Calu3 (cell line): ENCODE measurements around the gene CES2. TPM values are rescaled to one million over a fixed set of nuclear protein-coding genes. Genes with fewer than 3 reads are reported as not detected.

Source experiments
- BruUV-seq: library from RNA; stranded (reverse); fragments of 400-500 nt; replicated peaks from 2 replicates; lab custom pipeline; 2021; lab: Mats Ljungman, UMichigan
- CTCF ChIA-PET: fragments of 300-600 bp; sonication (Branson Sonifier 250); formaldehyde crosslinking; loops from one replicate; lab custom pipeline; 2022; ENCODE audit warnings: antibody characterized with exemption; lab: Charles Lee
- DNase-seq: peaks from one replicate; pipeline ENCODE4 v3.0.0; 2022
- H3K27ac Mint-ChIP-seq: one replicate; pipeline ENCODE4 v1.8.0; 2022; ENCODE audit warnings: mixed read lengths; ENCODE audit not compliant: unreplicated experiment
- H3K27me3 Mint-ChIP-seq: one replicate; pipeline ENCODE4 v1.8.0; 2022; ENCODE audit warnings: mixed read lengths; ENCODE audit not compliant: unreplicated experiment
- H3K36me3 Mint-ChIP-seq: one replicate; pipeline ENCODE4 v1.8.0; 2022; ENCODE audit warnings: mild to moderate bottlenecking, moderate library complexity, mixed read lengths; ENCODE audit not compliant: insufficient read depth, unreplicated experiment
- H3K4me1 Mint-ChIP-seq: one replicate; pipeline ENCODE4 v1.8.0; 2022; ENCODE audit warnings: mild to moderate bottlenecking, low read depth, mixed read lengths; ENCODE audit not compliant: unreplicated experiment
- H3K4me3 Mint-ChIP-seq: one replicate; pipeline ENCODE4 v1.8.0; 2022; ENCODE audit warnings: mild to moderate bottlenecking, low read depth, moderate library complexity, mixed read lengths; ENCODE audit not compliant: unreplicated experiment
- H3K9me3 Mint-ChIP-seq: one replicate; pipeline ENCODE4 v1.8.0; 2022; ENCODE audit warnings: low read depth, mixed read lengths; ENCODE audit not compliant: unreplicated experiment
- CTCF ChIP-seq: fragments of 200-600 bp; IDR thresholded peaks from one replicate; pipeline ENCODE4 v1.8.0; 2022; ENCODE audit warnings: antibody characterized with exemption; ENCODE audit not compliant: unreplicated experiment
- intact Hi-C: fragments of 100-400 bp; cut with micrococcal nuclease; formaldehyde crosslinking; loops from one replicate; pipeline ENCODE4 v1.10.0; 2022; ENCODE audit not compliant: unreplicated experiment
- total RNA-seq: library from RNA; stranded (reverse); gene quantifications from 2 replicates; pipeline ENCODE4 v1.2.3, GENCODE V29; 2022

The CES2 gene
- total RNA-seq, 1 experiment from 2014 or later: 61.1 TPM

- Mint-ChIP-seq H3K27ac (no peak overlapping the region), H3K4me1 (peaks cover 7% of the 10 kb centered on the region), H3K4me3 (no peak overlapping the region), H3K9me3 (no peaks in the 10 kb centered on the region), H3K36me3 (peaks cover 17% of the 10 kb centered on the region), H3K27me3 (no peaks in the 10 kb centered on the region)
- TF ChIP-seq CTCF: no peak
- intact Hi-C loops: no loop called here
- no peak for DNase-seq
- BruUV-seq: no TSS peak
- CTCF ChIA-PET: interaction anchor here (0.6 kb wide), 1 partner anchor 68 kb away, joined by 5 read pairs; no protein-coding TSS in a partner anchor
These were observed 46.4 kb upstream of the CES2 start for GRCh38 chr16:66888647-66889615.

GRCh38 chr16:66889622-66890021, 45.7 kb upstream of the CES2 start:
- H3K4me1 Mint-ChIP-seq: peaks cover 7% of the 10 kb centered on the region
- no peak overlapping the region for H3K4me3 Mint-ChIP-seq
- BruUV-seq: no TSS peak
- no peak for DNase-seq
- peaks cover 17% of the 10 kb centered on the region for H3K36me3 Mint-ChIP-seq
- TF ChIP-seq CTCF: no peak
- no peak overlapping the region for H3K27ac Mint-ChIP-seq
- CTCF ChIA-PET: interaction anchor here (0.6 kb wide), 1 partner anchor 67 kb away, joined by 5 read pairs; no protein-coding TSS in a partner anchor
- no peaks in the 10 kb centered on the region for H3K27me3 Mint-ChIP-seq
- intact Hi-C loops: no loop called here
- H3K9me3 Mint-ChIP-seq: no peaks in the 10 kb centered on the region

GRCh38 chr16:66890799-66891198, 44.5 kb upstream of the CES2 start:
- CTCF ChIA-PET: interaction anchor here (0.6 to 1.3 kb wide), 2 partner anchors 18 to 132 kb away, joined by 3 to 6 read pairs; no protein-coding TSS in a partner anchor
- no peak for TF ChIP-seq CTCF
- no peak overlapping the region for H3K4me3 Mint-ChIP-seq
- intact Hi-C loops: no loop called here
- no TSS peak for BruUV-seq
- H3K36me3 Mint-ChIP-seq: peaks cover 7% of the 10 kb centered on the region
- peaks cover 3% of the 10 kb centered on the region for H3K4me1 Mint-ChIP-seq
- no peaks in the 10 kb centered on the region for H3K27me3 Mint-ChIP-seq
- no peak for DNase-seq
- H3K27ac Mint-ChIP-seq: no peak overlapping the region
- H3K9me3 Mint-ChIP-seq: no peaks in the 10 kb centered on the region

GRCh38 chr16:66891360-66891759, 44.0 kb upstream of the CES2 start:
- no peak for DNase-seq
- TF ChIP-seq CTCF: no peak
- Mint-ChIP-seq H3K4me3 (no peak overlapping the region), H3K27me3 (no peaks in the 10 kb centered on the region), H3K4me1 (peaks cover 9% of the 10 kb centered on the region), H3K9me3 (no peaks in the 10 kb centered on the region), H3K36me3 (peaks cover 9% of the 10 kb centered on the region), H3K27ac (no peak overlapping the region)
- CTCF ChIA-PET: interaction anchor here (0.6 to 1.3 kb wide), 3 partner anchors 16 to 132 kb away, joined by 4 to 6 read pairs (median 4); no protein-coding TSS in a partner anchor
- intact Hi-C loops: no loop called here
- no TSS peak for BruUV-seq
